ENCODE measurements around the gene PRKCQ.

The PRKCQ gene

GRCh38 chr10:6518791-6519429, 61.2 kb downstream of the PRKCQ start:
- no peak for DNase-seq

GRCh38 chr10:6516929-6517284, 63.2 kb downstream of the PRKCQ start:
- DNase-seq, result no peak

- DNase-seq, result no peak
Observed at GRCh38 chr10:6516281-6516928, 63.7 kb downstream of the PRKCQ start.

- DNase-seq, result no peak
Observed at GRCh38 chr10:6514844-6515780, 65.0 kb downstream of the PRKCQ start.

GRCh38 chr10:6514180-6514579, 65.9 kb downstream of the PRKCQ start:
- no peak for DNase-seq

GRCh38 chr10:6513476-6513875, 66.6 kb downstream of the PRKCQ start:
- no peak for DNase-seq

GRCh38 chr10:6512182-6512581, 67.9 kb downstream of the PRKCQ start:
- DNase-seq, result no peak

- DNase-seq, result no peak
Observed at GRCh38 chr10:6511347-6511746, 68.7 kb downstream of the PRKCQ start.

GRCh38 chr10:6507311-6507710, 72.8 kb downstream of the PRKCQ start:
- no peak for DNase-seq

- no peak for DNase-seq
Observed at GRCh38 chr10:6505300-6505699, 74.8 kb downstream of the PRKCQ start.

- no peak for DNase-seq
Observed at GRCh38 chr10:6504296-6504695, 75.8 kb downstream of the PRKCQ start.

- DNase-seq, result no peak
Observed at GRCh38 chr10:6503171-6503570, 76.9 kb downstream of the PRKCQ start.

- no peak for DNase-seq
Observed at GRCh38 chr10:6501931-6502330, 78.1 kb downstream of the PRKCQ start.

GRCh38 chr10:6499974-6500373, 80.1 kb downstream of the PRKCQ start:
- no peak for DNase-seq

- DNase-seq, result no peak
Observed at GRCh38 chr10:6498771-6499170, 81.3 kb downstream of the PRKCQ start.

- no peak for DNase-seq
Observed at GRCh38 chr10:6497620-6498019, 82.5 kb downstream of the PRKCQ start.

GRCh38 chr10:6494936-6495592, 85.0 kb downstream of the PRKCQ start:
- no peak for DNase-seq

- DNase-seq, result no peak
Observed at GRCh38 chr10:6494442-6494819, 85.6 kb downstream of the PRKCQ start.

GRCh38 chr10:6493521-6494441, 86.3 kb downstream of the PRKCQ start:
- DNase-seq, result no peak

GRCh38 chr10:6492896-6493295, 87.2 kb downstream of the PRKCQ start:
- DNase-seq, result no peak

GRCh38 chr10:6491841-6492609, 88.1 kb downstream of the PRKCQ start:
- no peak for DNase-seq

Data from NCI-H146 (cell line).